K562 (cell line): ENCODE data around the gene ADORA2A. TPM values are rescaled to one million over a fixed set of nuclear protein-coding genes. Genes with fewer than 3 reads are reported as not detected.

Source experiments
- ATAC-seq: fragments of 200-7000 bp; cut with Tn5 transposase; 3 replicates; pipeline ENCODE4 v1.9.1; 2020; ENCODE audit warnings: moderate library complexity
- BruUV-seq: library from RNA; stranded (reverse); fragments of 400-500 nt; replicated peaks from 2 replicates; lab custom pipeline; 2021; lab: Mats Ljungman, UMichigan
- CTCF ChIA-PET: fragments of 300-600 bp; formaldehyde crosslinking; extraction: SDS; loops from one replicate; lab custom pipeline; 2021; ENCODE audit warnings: low intra/inter-chr PET ratio; lab: Yijun Ruan, JAX
- POLR2A ChIA-PET: fragments of 300-600, 350-650 bp; sonication (Branson Sonifier 250); formaldehyde crosslinking; extraction: SDS; loops from one replicate; lab custom pipeline; 2021; ENCODE audit warnings: antibody characterized with exemption, inconsistent platforms; lab: Yijun Ruan, JAX
- DNase-seq, 4 experiments: peaks; one replicate each; pipeline versions ENCODE4 v3.0.0 to v3.0.0-alpha.2; 2011 to 2018; ENCODE audit warnings: low spot score in 3 of 4, mixed read lengths in 3 of 4; ENCODE audit errors: extremely low read depth in 1 of 4
- FAIRE-seq: peaks from 2 replicates; lab custom pipeline; 2011; peaks lifted over from hg19 to GRCh38; lab: Jason Lieb, UNC
- H2AFZ ChIP-seq: 2 replicates; pipeline ENCODE4 v1.6.0; 2011; ENCODE audit warnings: low read depth, low read length, control low read depth, inconsistent platforms
- H3K27ac ChIP-seq: fragments of 200-600 bp; 3 replicates; pipeline ENCODE4 v1.8.0; 2011; ENCODE audit warnings: low read depth, mild to moderate bottlenecking, control low read depth, inconsistent platforms, low read length, moderate library complexity, mixed read lengths; ENCODE audit errors: extremely low read depth
- H3K27me3 ChIP-seq, 2 experiments: fragments of 300-600 bp in 1 of 2; 2 replicates in 1 of 2; 3 replicates in 1 of 2; pipeline versions ENCODE4 v1.6.0 to v1.8.0; 2011; ENCODE audit warnings: inconsistent platforms in 2 of 2, low read length in 2 of 2, mild to moderate bottlenecking in 1 of 2, mixed read lengths in 1 of 2, moderate library complexity in 1 of 2; ENCODE audit not compliant: control insufficient read depth in 2 of 2, insufficient read depth in 2 of 2
- H3K36me3 ChIP-seq: fragments of 300-600 bp; 3 replicates; pipeline ENCODE4 v1.8.0; 2011; ENCODE audit warnings: mild to moderate bottlenecking, low read length, inconsistent platforms; ENCODE audit not compliant: control insufficient read depth, insufficient read depth
- H3K4me1 ChIP-seq, 2 experiments: fragments of 200-600 bp in 1 of 2; replicated peaks in 1 of 2; 2 replicates in 1 of 2; 3 replicates in 1 of 2; pipeline versions ENCODE4 v1.5.1 to v1.8.0; 2011; ENCODE audit warnings: inconsistent platforms in 2 of 2, low read length in 2 of 2, mild to moderate bottlenecking in 1 of 2, mixed read lengths in 1 of 2, moderate library complexity in 1 of 2; ENCODE audit not compliant: control insufficient read depth in 2 of 2, insufficient read depth in 2 of 2
- H3K4me2 ChIP-seq: 2 replicates; pipeline ENCODE4 v1.6.1; 2011; ENCODE audit warnings: low read length, control low read depth, inconsistent platforms, mixed read lengths; ENCODE audit not compliant: insufficient read depth
- H3K4me3 ChIP-seq: fragments of 200-600 bp; sonication (generic), shearing (Covaris generic); 2 replicates; pipeline ENCODE4 v1.5.1; 2016; ENCODE audit warnings: control low read depth, inconsistent platforms
- H3K79me2 ChIP-seq: fragments of 200-600 bp; 3 replicates; pipeline ENCODE4 v1.8.0; 2011; ENCODE audit warnings: low read length, inconsistent platforms; ENCODE audit not compliant: control insufficient read depth, insufficient read depth
- H3K9ac ChIP-seq, 2 experiments: 2 replicates each; pipeline versions ENCODE4 v1.6.0 to v1.6.1; 2011; ENCODE audit warnings: low read depth in 2 of 2, low read length in 2 of 2, control low read depth in 1 of 2, inconsistent platforms in 1 of 2, mild to moderate bottlenecking in 1 of 2, mixed read lengths in 1 of 2; ENCODE audit not compliant: insufficient read depth in 1 of 2
- H3K9me1 ChIP-seq: one replicate; pipeline ENCODE4 v1.6.0; 2011; ENCODE audit warnings: inconsistent platforms, mild to moderate bottlenecking, low read length, moderate library complexity; ENCODE audit not compliant: control insufficient read depth, insufficient read depth
- H3K9me3 ChIP-seq: replicated peaks from 2 replicates; pipeline ENCODE4 v1.5.1; 2011; ENCODE audit warnings: low read depth, low read length, inconsistent platforms; ENCODE audit not compliant: control insufficient read depth, insufficient read depth
- H4K20me1 ChIP-seq: replicated peaks from 2 replicates; pipeline ENCODE4 v1.6.1; 2011; ENCODE audit warnings: low read length, inconsistent platforms, mixed read lengths; ENCODE audit not compliant: control insufficient read depth, insufficient read depth
- FOXK1 ChIP-seq: sonication (generic); formaldehyde crosslinking; IDR thresholded peaks from 2 replicates; pipeline ENCODE4 v1.8.0; 2022; ENCODE audit warnings: missing genetic modification reagents, mild to moderate bottlenecking, borderline replicate concordance
- FOXO4 ChIP-seq: fragments of 450-650 bp; formaldehyde crosslinking; IDR thresholded peaks from 2 replicates; pipeline ENCODE4 v1.4.0; 2020; ENCODE audit warnings: mild to moderate bottlenecking, moderate library complexity
- RNF2 ChIP-seq: sonication (generic); IDR thresholded peaks from 2 replicates; pipeline ENCODE4 v1.6.1; 2016
- SETDB1 ChIP-seq: IDR thresholded peaks from one replicate; pipeline ENCODE4 v1.6.1; 2012; ENCODE audit warnings: low read length, control low read depth, inconsistent platforms
- THRAP3 ChIP-seq: fragments of 450-650 bp; IDR thresholded peaks from 2 replicates; pipeline ENCODE4 v1.6.1; 2016; ENCODE audit warnings: mild to moderate bottlenecking, inconsistent platforms, borderline replicate concordance
- ZBED1 ChIP-seq: IDR thresholded peaks from 2 replicates; pipeline ENCODE4 v1.6.1; 2014
- ZFP1 ChIP-seq: fragments of 450-650 bp; formaldehyde crosslinking; IDR thresholded peaks from 2 replicates; pipeline ENCODE4 v1.4.0; 2020; ENCODE audit warnings: mild to moderate bottlenecking, mixed read lengths
- ZNF395 ChIP-seq: fragments of 200-800 bp; sonication (Bioruptor generic); IDR thresholded peaks from 2 replicates; pipeline ENCODE4 v1.6.1; 2017; ENCODE audit warnings: missing genetic modification characterization, missing compliant biosample characterization
- ZNF41 ChIP-seq: fragments of 250-450 bp; sonication (Bioruptor Pico); conservative IDR thresholded peaks from 2 replicates; pipeline ENCODE4 v1.4.0; 2020; ENCODE audit warnings: mild to moderate bottlenecking
- ZNF431 ChIP-seq: sonication (generic); formaldehyde crosslinking; IDR thresholded peaks from 2 replicates; pipeline ENCODE4 v1.8.0; 2022; ENCODE audit warnings: mild to moderate bottlenecking, missing genetic modification reagents
- ZNF444 ChIP-seq: fragments of 250-450 bp; sonication (Bioruptor Pico); IDR thresholded peaks from 2 replicates; pipeline ENCODE4 v1.4.0; 2020; ENCODE audit warnings: mild to moderate bottlenecking, moderate library complexity
- WGBS: fragments of 100-300 bp; shearing (Covaris generic); methylation state at CpG from one replicate; pipeline ENCODE4 v1.1.6; 2016; ENCODE audit warnings: low coverage, mixed read lengths; ENCODE audit not compliant: insufficient coverage; ENCODE audit errors: missing lambda C conversion rate; 5-methylcytosine and 5-hydroxymethylcytosine counted together
- in situ Hi-C: fragments of 300-500 bp; cut with MboI; formaldehyde crosslinking; loops from 4 replicates; pipeline ENCODE4 v1.15.0; 2018; ENCODE audit warnings: inconsistent platforms, mixed read lengths
- intact Hi-C: fragments of 100-400 bp; cut with micrococcal nuclease; formaldehyde crosslinking; loops from 2 replicates; pipeline ENCODE4 v1.14.2; 2022
- polyA plus RNA-seq, 8 experiments: library from polyadenylated mRNA; depleted of rRNA in 4 of 8; stranded (reverse) in 5 of 8; unstranded in 3 of 8; fragments of >200 nt; fragmentation: Nextera tagmentation in 2 of 8; fragmentation: Illumina TruSeq in 1 of 8; extraction: Ambion mirVana in 2 of 8; extraction: Trizol in 1 of 8; gene quantifications; 2 replicates each; pipeline versions ENCODE4 v1.2.1 to v1.2.3, GENCODE V29; 2011 to 2014; ENCODE audit warnings: inconsistent platforms in 1 of 8, missing spikeins in 1 of 8
- total RNA-seq, 7 experiments: library from RNA; depleted of rRNA in 6 of 7; stranded (reverse); fragments of >200 nt in 6 of 7; fragmentation: Illumina TruSeq in 2 of 7; extraction: Trizol in 2 of 7; gene quantifications; 2 replicates each; pipeline versions ENCODE4 v1.2.1 to v1.2.3, GENCODE V29; 2011 to 2021; ENCODE audit warnings: low replicate concordance in 1 of 7
- TF ChIP-seq, protein P1 (sequence below): fragments of 450-650 bp; IDR thresholded peaks from 2 replicates; pipeline ENCODE4 v1.7.1; 2018; ENCODE audit warnings: mild to moderate bottlenecking, low read depth; ENCODE audit not compliant: partially characterized antibody

ADORA2A gene
- total and polyA plus RNA-seq, 9 of the 15 experiments (the other 6 are each of a cell fraction or from before 2014, with no cell fraction given), result 0.15 to 2.1 (median 0.66) TPM; not detected in 2

GRCh38 chr22:24441406-24442351 lies 14.3 kb downstream of the ADORA2A start:
- 40% methylated on average over 5 of the region's 8 CpGs for WGBS
- TF ChIP-seq, protein P1, sequence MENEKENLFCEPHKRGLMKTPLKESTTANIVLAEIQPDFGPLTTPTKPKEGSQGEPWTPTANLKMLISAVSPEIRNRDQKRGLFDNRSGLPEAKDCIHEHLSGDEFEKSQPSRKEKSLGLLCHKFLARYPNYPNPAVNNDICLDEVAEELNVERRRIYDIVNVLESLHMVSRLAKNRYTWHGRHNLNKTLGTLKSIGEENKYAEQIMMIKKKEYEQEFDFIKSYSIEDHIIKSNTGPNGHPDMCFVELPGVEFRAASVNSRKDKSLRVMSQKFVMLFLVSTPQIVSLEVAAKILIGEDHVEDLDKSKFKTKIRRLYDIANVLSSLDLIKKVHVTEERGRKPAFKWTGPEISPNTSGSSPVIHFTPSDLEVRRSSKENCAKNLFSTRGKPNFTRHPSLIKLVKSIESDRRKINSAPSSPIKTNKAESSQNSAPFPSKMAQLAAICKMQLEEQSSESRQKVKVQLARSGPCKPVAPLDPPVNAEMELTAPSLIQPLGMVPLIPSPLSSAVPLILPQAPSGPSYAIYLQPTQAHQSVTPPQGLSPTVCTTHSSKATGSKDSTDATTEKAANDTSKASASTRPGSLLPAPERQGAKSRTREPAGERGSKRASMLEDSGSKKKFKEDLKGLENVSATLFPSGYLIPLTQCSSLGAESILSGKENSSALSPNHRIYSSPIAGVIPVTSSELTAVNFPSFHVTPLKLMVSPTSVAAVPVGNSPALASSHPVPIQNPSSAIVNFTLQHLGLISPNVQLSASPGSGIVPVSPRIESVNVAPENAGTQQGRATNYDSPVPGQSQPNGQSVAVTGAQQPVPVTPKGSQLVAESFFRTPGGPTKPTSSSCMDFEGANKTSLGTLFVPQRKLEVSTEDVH, result no peak
- TF ChIP-seq ZNF41 (CRISPR knock-in tag) (no peak), FOXO4 (CRISPR knock-in tag) (no peak), ZNF395 (no peak), ZBED1 (no peak), FOXK1 (CRISPR knock-in tag) (no peak), ZNF431 (CRISPR knock-in tag) (no peak), THRAP3 (no peak), SETDB1 (no peak), ZNF444 (CRISPR knock-in tag) (no peak), RNF2 (no peak), ZFP1 (CRISPR knock-in tag) (no peak)
- BruUV-seq, result no TSS peak

More at GRCh38 chr22:24441406-24442351, 14.3 kb downstream of the ADORA2A start:
- no peak overlapping the region for H2AFZ ChIP-seq
- ATAC-seq, result no peak
- in situ Hi-C loops (no loop called here), intact Hi-C loops (no loop called here)
- H3K36me3 ChIP-seq, result no peaks in the 10 kb centered on the region
- no peak overlapping the region for H3K4me3 ChIP-seq
- H3K4me2 ChIP-seq, result no peak overlapping the region
- H3K9me3 ChIP-seq, result no peaks in the 10 kb centered on the region
- H3K9me1 ChIP-seq, result no peaks in the 10 kb centered on the region
- ChIA-PET POLR2A (no interaction called here), CTCF (no interaction called here)
- peaks cover 0 to 4% of the 10 kb centered on the region in 2 experiments; a peak in 1 of 5 replicates for H3K27me3 ChIP-seq
- no peaks in the 10 kb centered on the region for H3K79me2 ChIP-seq
- no peak overlapping the region for H3K27ac ChIP-seq
- peaks cover 16 to 21% of the 10 kb centered on the region in 2 experiments for H3K4me1 ChIP-seq
- H4K20me1 ChIP-seq, result 0 out of 2 replicates have a peak, but pooled peaks cover 2% of the 10 kb centered on the region
- no peak for FAIRE-seq
- peak in 1 of 4 experiments; percentile 18 for DNase-seq
- 0 out of 4 replicates have a peak overlapping the region, but pooled peaks of 1 of the 2 experiments have one; percentile 36 for H3K9ac ChIP-seq
